ENCODE data around the gene MELK.
A peak's percentile ranks its signal among the peaks of the same experiment; 100 is the strongest.
"Not testable (repeated sequence)": the region's sequence is repeated elsewhere in the genome, so short reads cannot be mapped to it uniquely, and the experiment has no call there.

Gene MELK

GRCh38 chr9:36572515-36573418, at the start of gene MELK:
MELK (plus strand) TSS chr9:36572895; CDS start chr9:36581682, 8,787 bp downstream.
- H3K9me3 ChIP-seq (ENCODE audit: control insufficient read depth, insufficient read depth, low read length): no peaks in the 10 kb centered on the region
- no peaks in the 10 kb centered on the region for H3K9me2 ChIP-seq (replicated peaks; ENCODE audit: control insufficient read depth, low read length)
- H3K4me1 ChIP-seq (ENCODE audit: control insufficient read depth, low read length): peaks cover 45% of the 10 kb centered on the region
- TF ChIP-seq EZH2phosphoT487 (IDR thresholded peaks at IDR 0.05; ENCODE audit: borderline replicate concordance, low read length): no peak
- TF ChIP-seq CTCF (IDR thresholded peaks at IDR 0.05; ENCODE audit: low read depth, low read length, poor library complexity, severe bottlenecking): no peak
- peak within 1 kb of the TSS; percentile 58 for H3K27ac ChIP-seq (ENCODE audit: low read depth, low read length)
- H3K36me3 ChIP-seq (ENCODE audit: control insufficient read depth, low read length): peaks cover 38% of the 10 kb centered on the region
- 0 out of 2 replicates have a peak, but pooled peaks cover 4% of the 10 kb centered on the region for H4K20me1 ChIP-seq (ENCODE audit: control insufficient read depth, insufficient read depth, low read depth, low read length)
- no peaks in the 10 kb centered on the region for H3K27me3 ChIP-seq (ENCODE audit: control insufficient read depth, low read length)
- H3K79me2 ChIP-seq (ENCODE audit: control insufficient read depth, low read length): peaks cover 56% of the 10 kb centered on the region
- peak within 1 kb of the TSS; percentile 96 for H3K4me3 ChIP-seq (ENCODE audit: low read length)
- H3K4me2 ChIP-seq (ENCODE audit: low read length): peak within 1 kb of the TSS; percentile 99
- H3F3A ChIP-seq (ENCODE audit: control insufficient read depth, insufficient read depth): peaks cover 6% of the 10 kb centered on the region; the same call in 1 of the 2 replicates

GRCh38 chr9:36530224-36530623, 42.5 kb upstream of the MELK start:
- Histone ChIP-seq H3K27me3 (ENCODE audit: control insufficient read depth, low read length) (peaks cover 2% of the 10 kb centered on the region; the same call in 1 of the 2 replicates), H3K4me1 (ENCODE audit: control insufficient read depth, low read length) (no peaks in the 10 kb centered on the region), H3K36me3 (ENCODE audit: control insufficient read depth, low read length) (no peaks in the 10 kb centered on the region), H4K20me1 (ENCODE audit: control insufficient read depth, insufficient read depth, low read depth, low read length) (no peaks in the 10 kb centered on the region), H3K9me3 (ENCODE audit: control insufficient read depth, insufficient read depth, low read length) (no peaks in the 10 kb centered on the region), H3K79me2 (ENCODE audit: control insufficient read depth, low read length) (no peaks in the 10 kb centered on the region), H3F3A (ENCODE audit: control insufficient read depth, insufficient read depth) (no peaks in the 10 kb centered on the region), H3K9me2 (replicated peaks; ENCODE audit: control insufficient read depth, low read length) (no peaks in the 10 kb centered on the region), H3K4me3 (ENCODE audit: low read length) (no peak overlapping the region), H3K4me2 (ENCODE audit: low read length) (no peak overlapping the region), H3K27ac (ENCODE audit: low read depth, low read length) (no peak overlapping the region)
- TF ChIP-seq EZH2phosphoT487 (IDR thresholded peaks at IDR 0.05; ENCODE audit: borderline replicate concordance, low read length): no peak
- TF ChIP-seq CTCF (IDR thresholded peaks at IDR 0.05; ENCODE audit: low read depth, low read length, poor library complexity, severe bottlenecking): no peak

- H3K9me2 ChIP-seq (replicated peaks; ENCODE audit: control insufficient read depth, low read length): no peaks in the 10 kb centered on the region
- H3K4me1 ChIP-seq (ENCODE audit: control insufficient read depth, low read length): no peaks in the 10 kb centered on the region
- no peak overlapping the region for H3K4me2 ChIP-seq (ENCODE audit: low read length)
- H3K36me3 ChIP-seq (ENCODE audit: control insufficient read depth, low read length): no peaks in the 10 kb centered on the region
- no peak overlapping the region for H3K4me3 ChIP-seq (ENCODE audit: low read length)
- no peaks in the 10 kb centered on the region for H3K79me2 ChIP-seq (ENCODE audit: control insufficient read depth, low read length)
- peaks cover 2% of the 10 kb centered on the region; the same call in 1 of the 2 replicates for H3K27me3 ChIP-seq (ENCODE audit: control insufficient read depth, low read length)
- no peaks in the 10 kb centered on the region for H3F3A ChIP-seq (ENCODE audit: control insufficient read depth, insufficient read depth)
- TF ChIP-seq CTCF (IDR thresholded peaks at IDR 0.05; ENCODE audit: low read depth, low read length, poor library complexity, severe bottlenecking) (no peak), EZH2phosphoT487 (IDR thresholded peaks at IDR 0.05; ENCODE audit: borderline replicate concordance, low read length) (no peak)
- no peaks in the 10 kb centered on the region for H4K20me1 ChIP-seq (ENCODE audit: control insufficient read depth, insufficient read depth, low read depth, low read length)
- H3K9me3 ChIP-seq (ENCODE audit: control insufficient read depth, insufficient read depth, low read length): no peaks in the 10 kb centered on the region
- H3K27ac ChIP-seq (ENCODE audit: low read depth, low read length): no peak overlapping the region
These were observed 40.3 kb upstream of the MELK start for GRCh38 chr9:36532353-36532752.

GRCh38 chr9:36533726-36534125, 39.0 kb upstream of the MELK start:
- H3K36me3 ChIP-seq (ENCODE audit: control insufficient read depth, low read length); H3F3A ChIP-seq (ENCODE audit: control insufficient read depth, insufficient read depth); H3K9me2 ChIP-seq (replicated peaks; ENCODE audit: control insufficient read depth, low read length); H3K27ac ChIP-seq (ENCODE audit: low read depth, low read length); H3K4me2 ChIP-seq (ENCODE audit: low read length); H3K9me3 ChIP-seq (ENCODE audit: control insufficient read depth, insufficient read depth, low read length); H4K20me1 ChIP-seq (ENCODE audit: control insufficient read depth, insufficient read depth, low read depth, low read length); H3K4me1 ChIP-seq (ENCODE audit: control insufficient read depth, low read length); H3K4me3 ChIP-seq (ENCODE audit: low read length); H3K27me3 ChIP-seq (ENCODE audit: control insufficient read depth, low read length); H3K79me2 ChIP-seq (ENCODE audit: control insufficient read depth, low read length): not testable (repeated sequence)

Measured in DOHH2 (cell line).